ENCODE measurements around the gene LLGL2.

- TF ChIP-seq CTCF (conservative IDR thresholded peaks at IDR 0.05; ENCODE audit: low read length) (no peak), EZH2phosphoT487 (IDR thresholded peaks at IDR 0.05; ENCODE audit: borderline replicate concordance, low read depth, low read length) (no peak)
Measured at GRCh38 chr17:75478508-75478907, 47.0 kb upstream of the LLGL2 start.
